ENCODE measurements around the gene CXorf58.
"Not testable (repeated sequence)": the region's sequence is repeated elsewhere in the genome, so short reads cannot be mapped to it uniquely, and the experiment has no call there.

Gene CXorf58

DNA sequence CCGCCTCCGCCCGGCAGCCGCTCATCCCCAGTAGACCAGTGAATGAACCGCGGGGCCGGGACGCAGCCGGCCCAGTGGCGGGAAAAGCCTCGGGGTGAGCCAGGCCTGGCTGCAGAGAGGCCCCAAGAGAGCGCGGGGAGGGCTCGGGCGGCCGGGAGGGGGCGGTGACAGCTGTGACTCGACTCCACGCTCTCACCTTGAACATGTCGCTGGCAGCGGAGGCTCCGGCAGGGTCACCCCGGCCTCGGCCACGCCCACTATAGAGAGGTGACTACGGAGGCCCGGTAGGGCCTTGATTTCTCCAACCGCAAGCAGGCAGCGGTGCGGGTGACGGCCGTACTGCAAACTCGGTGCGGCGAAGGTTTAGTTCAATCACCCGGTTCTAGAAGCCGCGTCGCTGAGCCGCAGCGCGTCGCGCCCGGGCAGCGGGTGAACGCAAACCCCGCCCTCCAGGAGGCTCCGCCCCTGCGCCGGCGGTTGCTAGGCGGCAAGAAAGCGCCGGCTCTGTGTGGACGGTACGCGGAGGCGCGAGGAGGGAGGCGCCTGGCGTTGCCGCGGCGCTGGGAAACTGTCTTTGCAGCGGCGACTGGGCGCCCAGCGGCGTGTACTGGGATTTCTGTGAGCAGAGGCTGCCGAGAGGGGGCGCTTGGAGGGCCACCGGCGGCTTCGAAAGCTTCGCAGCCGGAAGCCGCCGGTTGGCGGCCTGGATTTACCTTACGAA is at the start of gene CXorf58, which contains the start of gene APOO:
Gene CXorf58, plus strand, starts transcription at position 509 of the 721 bp plus-strand sequence. CDS start 2,297 bp downstream, outside the sequence.
Gene APOO, minus strand, starts transcription at position 441 of the 721 bp plus-strand sequence. Its CDS starts 236 bp downstream, at position 205.
- DNase-seq (ENCODE audit: insufficient read length, low spot score) (peak; percentile 81), FAIRE-seq (peak; percentile 99)

GRCh38 chrX:23859238-23859637 is 48.6 kb upstream of the CXorf58 start:
- FAIRE-seq; DNase-seq (ENCODE audit: insufficient read length, low spot score): not testable (repeated sequence)

DNA sequence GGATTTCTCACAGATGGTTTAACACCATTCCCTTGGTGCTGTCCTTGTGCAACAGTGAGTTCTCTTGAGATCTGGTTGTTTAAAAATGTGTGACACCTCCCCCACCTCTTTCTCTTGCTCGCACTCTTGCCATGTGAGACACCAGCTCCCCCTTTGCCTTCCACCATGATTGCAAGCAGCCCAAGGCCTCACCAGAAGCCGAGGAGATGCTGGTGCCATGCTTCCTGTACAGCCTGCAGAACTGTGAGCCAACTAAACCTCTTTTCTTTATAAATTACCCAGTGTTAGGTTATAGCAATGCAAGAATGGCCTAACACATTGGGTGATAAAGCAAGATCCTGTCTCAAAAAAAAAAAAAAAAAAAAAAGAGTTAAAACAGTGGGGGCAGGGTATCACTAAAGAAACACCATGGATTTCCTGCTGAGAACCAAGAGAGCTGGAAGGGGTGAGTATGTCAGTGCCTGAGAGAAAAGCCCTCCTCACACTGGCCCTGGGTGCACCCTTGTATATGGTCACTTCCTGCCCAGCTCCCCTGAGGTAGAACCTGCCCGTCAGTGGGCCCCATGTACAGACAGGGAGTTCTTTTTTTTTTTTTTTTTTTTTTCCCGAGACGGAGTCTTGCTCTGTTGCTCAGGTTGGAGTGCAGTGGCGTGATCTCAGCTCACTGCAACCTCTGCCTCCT is 46.5 kb upstream of the CXorf58 start:
- DNase-seq (ENCODE audit: insufficient read length, low spot score) (no peak), FAIRE-seq (peak; percentile 49)

GRCh38 chrX:23861952-23862351 is 45.9 kb upstream of the CXorf58 start:
- not testable (repeated sequence) for FAIRE-seq; DNase-seq (ENCODE audit: insufficient read length, low spot score)

DNA sequence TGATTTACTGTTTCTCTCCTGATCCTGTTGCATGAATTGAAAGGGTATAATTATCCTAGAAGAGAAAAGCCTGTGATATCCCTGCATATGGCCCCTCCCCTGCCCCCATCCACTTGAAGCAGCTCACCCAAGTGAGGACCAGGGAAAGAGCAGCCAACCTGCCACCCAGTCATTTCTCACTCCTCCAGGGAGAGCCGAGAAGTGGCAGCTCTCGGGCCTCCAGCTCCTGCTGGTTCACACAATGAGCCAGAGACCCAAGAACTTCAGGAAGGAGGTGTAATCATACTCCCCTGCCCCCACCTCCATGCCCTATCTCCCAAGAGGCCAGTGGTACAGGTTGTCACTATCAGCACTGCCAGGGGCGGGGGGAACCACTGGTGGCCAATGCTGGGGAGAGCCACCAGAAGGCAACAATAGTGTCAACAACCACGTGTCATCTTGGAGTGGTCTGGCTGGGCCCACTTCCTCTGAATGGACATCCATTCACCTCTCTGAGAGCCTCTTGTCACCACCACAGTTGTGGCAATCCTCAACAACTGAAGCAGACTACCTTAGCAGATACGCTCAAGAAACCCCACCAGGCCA is 43.0 kb upstream of the CXorf58 start:
- no peak for DNase-seq (ENCODE audit: insufficient read length, low spot score)
- FAIRE-seq = peak; percentile 42

DNA sequence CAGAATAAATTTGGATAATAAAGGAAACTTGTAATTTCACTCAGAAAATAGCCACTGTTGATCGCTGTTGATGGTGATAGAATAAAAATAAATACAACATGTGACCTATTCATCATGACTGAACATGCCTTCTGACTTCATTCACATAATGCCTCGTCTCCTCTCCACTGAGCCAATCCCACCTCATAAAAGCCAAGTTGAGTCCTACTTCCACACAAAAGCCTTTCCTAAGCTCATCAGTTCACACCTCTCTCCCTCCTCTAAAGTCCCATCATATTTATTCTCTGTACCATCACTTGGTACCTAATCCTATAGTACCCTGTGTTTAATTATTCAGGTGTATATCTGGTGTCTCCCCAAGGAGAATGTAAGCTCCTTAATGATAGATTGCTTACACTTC is 37.8 kb upstream of the CXorf58 start:
- no peak for FAIRE-seq
- DNase-seq (ENCODE audit: insufficient read length, low spot score) = no peak

DNA sequence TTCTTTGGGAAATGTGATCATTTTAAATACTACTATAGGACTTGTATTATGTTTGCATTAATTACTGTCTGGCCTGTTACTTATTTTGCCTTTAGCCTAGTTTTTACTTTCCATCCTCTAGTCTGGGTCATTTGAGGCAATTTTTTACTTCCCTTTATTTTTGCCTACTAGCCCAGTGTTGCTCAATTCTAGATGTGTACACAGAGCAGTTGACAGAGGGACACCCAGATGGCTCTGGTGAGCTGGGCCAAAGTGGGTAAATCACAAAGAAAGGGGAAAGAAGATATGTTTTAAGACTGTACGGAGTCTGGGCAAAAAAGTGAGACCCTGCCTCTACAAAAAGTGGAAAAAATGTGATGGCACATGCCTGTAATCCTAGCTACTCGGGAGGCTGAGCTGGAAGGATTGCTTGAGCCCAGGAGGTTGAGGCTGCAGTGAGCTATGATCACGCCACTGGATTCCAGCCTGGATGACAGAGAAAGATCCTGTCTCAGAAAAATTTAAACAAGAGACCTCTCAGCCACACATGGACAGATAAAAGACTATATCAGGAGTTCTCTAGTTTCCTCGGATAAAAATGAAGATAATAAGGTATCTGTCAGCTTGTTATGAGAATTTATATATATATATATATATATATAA is 35.8 kb upstream of the CXorf58 start:
- FAIRE-seq = no peak

GRCh38 chrX:23879380-23880090 is 28.3 kb upstream of the CXorf58 start:
- FAIRE-seq (no peak), DNase-seq (ENCODE audit: insufficient read length, low spot score) (no peak)

More for the DNA sequence above, 35.8 kb upstream of the CXorf58 start:
- DNase-seq (ENCODE audit: insufficient read length, low spot score) = no peak

DNA sequence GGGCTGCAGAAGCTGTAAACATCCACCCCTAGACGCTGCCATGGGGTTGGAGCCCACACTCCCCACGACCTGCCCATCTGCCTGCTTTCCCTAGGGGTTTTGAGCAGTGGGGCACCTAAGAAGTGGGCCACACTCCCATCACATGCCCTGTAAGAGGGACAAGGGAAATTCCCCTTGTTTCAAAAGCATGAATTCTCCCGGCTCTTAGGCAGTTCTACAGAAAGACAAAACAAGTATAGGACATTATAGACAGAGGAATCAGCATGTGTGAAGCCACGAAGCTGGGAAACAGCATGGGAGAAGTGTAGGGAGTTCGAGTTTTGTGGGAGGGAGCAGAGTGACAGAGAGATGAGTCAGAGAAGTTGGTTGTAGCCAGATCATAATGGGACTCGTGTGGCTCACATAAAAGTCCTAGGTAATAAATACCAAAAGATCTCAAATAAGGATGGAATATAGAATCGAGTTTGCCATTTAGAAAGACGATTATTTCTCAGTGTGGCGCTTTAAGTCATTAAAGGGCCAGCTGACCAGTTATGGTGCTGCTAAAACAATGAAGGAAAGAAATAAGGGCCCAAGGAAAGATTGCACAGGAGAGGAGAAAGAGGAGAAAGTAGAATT is 24.0 kb upstream of the CXorf58 start:
- FAIRE-seq (peak; percentile 95), DNase-seq (ENCODE audit: insufficient read length, low spot score) (peak; percentile 86)

- DNase-seq (ENCODE audit: insufficient read length, low spot score) = peak; percentile 56
Measured at GRCh38 chrX:23884427-23885024, 23.3 kb upstream of the CXorf58 start.

GRCh38 chrX:23885803-23886202 is 22.0 kb upstream of the CXorf58 start:
- no peak for DNase-seq (ENCODE audit: insufficient read length, low spot score)
- peak; percentile 13 for FAIRE-seq

More at GRCh38 chrX:23884427-23885024, 23.3 kb upstream of the CXorf58 start:
- peak; percentile 49 for FAIRE-seq

- FAIRE-seq = peak; percentile 40
- no peak for DNase-seq (ENCODE audit: insufficient read length, low spot score)
Measured at GRCh38 chrX:23887451-23887850, 20.4 kb upstream of the CXorf58 start.

GRCh38 chrX:23887918-23888317 is 19.9 kb upstream of the CXorf58 start:
- DNase-seq (ENCODE audit: insufficient read length, low spot score) (no peak), FAIRE-seq (no peak)

- peak; percentile 88 for FAIRE-seq
- no peak for DNase-seq (ENCODE audit: insufficient read length, low spot score)
Measured at GRCh38 chrX:23888887-23889501, 18.8 kb upstream of the CXorf58 start.

GRCh38 chrX:23890933-23891332 is 16.9 kb upstream of the CXorf58 start:
- FAIRE-seq (peak; percentile 42), DNase-seq (ENCODE audit: insufficient read length, low spot score) (no peak)

- not testable (repeated sequence) for DNase-seq (ENCODE audit: insufficient read length, low spot score); FAIRE-seq
Measured at GRCh38 chrX:23894993-23895392, 12.8 kb upstream of the CXorf58 start.

DNA sequence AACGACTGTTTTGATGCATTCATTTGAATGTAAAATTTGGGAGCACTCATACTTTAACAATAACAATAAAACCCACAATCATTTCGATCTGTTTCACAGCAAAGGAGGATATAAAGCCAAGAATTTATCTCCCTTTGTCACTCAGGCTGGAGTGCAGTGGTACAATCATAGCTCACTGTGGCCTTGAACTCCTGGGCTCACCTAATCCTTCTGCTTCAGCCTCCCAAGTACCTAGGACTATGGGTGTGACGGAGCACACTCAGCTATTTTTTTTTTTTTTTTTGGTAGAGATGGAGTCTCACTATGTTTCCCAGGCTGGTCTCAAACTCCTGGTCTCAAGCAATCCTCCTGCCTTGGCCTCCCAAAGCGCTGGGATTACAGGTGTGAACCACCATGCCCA is 11.3 kb upstream of the CXorf58 start:
- DNase-seq (ENCODE audit: insufficient read length, low spot score); FAIRE-seq: not testable (repeated sequence)

- FAIRE-seq (no peak), DNase-seq (ENCODE audit: insufficient read length, low spot score) (no peak)
Measured at GRCh38 chrX:23896981-23897380, 10.8 kb upstream of the CXorf58 start.

GRCh38 chrX:23898412-23898959 is 9.3 kb upstream of the CXorf58 start:
- DNase-seq (ENCODE audit: insufficient read length, low spot score) (no peak), FAIRE-seq (no peak)
